GM20431 (cell line): ENCODE results near the gene CLEC20A.

Source experiments
- in situ Hi-C: fragments of 300-500 bp; cut with MseI, MboI; formaldehyde crosslinking; loops from one replicate; pipeline ENCODE4 v1.15.0; 2020; ENCODE audit warnings: low sequenced_read_pairs; ENCODE audit not compliant: unreplicated experiment

Gene CLEC20A

DNA sequence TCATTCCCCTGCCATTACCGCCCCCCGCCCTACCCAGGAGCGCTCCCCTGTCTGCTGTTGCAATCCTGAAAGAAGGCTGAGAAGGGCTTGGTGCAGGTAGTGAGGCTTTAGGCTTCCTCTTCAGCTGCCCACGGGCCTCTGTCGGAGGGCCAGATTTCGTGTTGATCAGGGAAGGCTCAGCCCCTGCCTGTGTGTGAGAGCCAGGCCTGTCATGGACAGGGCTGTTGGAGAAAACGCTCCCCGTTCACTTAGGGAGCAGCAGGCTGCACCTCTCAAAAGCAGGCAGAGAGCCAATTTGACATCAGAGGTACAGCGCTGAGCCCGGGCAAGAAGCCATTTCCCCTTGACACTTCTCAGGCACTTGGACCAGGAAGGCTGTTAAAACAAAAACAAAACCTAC lies 35.1 kb upstream of the CLEC20A start:
- in situ Hi-C loops: loop anchor here (25.0 kb wide), 2 partner anchors 230 to 830 kb away; partner anchors contain the start of gene AXDND1

DNA sequence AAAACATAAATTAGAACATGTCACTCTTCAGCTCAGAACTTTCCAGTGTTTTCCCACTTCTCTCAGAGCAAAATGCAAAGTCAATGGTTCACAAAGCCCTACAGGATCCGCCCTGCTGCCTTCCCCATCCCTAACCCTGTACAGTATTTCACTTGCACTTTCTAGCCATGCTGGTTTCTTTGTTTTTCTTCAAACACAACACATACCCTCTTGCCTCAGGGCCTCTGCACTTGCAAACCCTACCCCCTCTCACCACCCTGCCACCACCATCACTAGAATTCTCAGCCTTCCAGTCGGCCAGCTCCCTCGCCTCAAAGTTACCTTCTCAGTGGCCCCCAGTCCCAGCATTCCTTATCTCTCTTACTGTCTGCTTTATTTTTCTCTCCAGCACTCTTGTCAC lies 33.7 kb upstream of the CLEC20A start:
- in situ Hi-C loops: loop anchor here (25.0 kb wide), 2 partner anchors 232 to 832 kb away; partner anchors contain the start of gene AXDND1

DNA sequence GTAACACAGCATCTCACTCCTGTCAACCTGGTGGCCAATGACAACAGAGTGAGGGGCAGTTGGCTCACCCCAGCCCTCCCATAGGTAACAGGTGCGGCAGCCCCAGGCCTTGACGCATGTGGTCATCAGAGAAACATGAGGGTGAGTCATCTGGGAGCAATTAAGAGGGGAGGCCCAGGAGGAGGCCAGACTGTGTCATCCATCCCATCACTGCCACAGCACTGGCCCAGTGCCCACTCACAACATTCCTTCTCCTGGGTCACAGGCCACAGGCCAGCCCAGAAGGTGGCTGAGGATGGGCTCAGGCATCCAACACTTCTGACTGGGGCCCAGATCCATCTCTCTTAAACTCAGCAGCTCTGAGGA lies 33.3 kb upstream of the CLEC20A start:
- in situ Hi-C loops: loop anchor here (25.0 kb wide), 2 partner anchors 232 to 832 kb away; partner anchors contain the start of gene AXDND1

DNA sequence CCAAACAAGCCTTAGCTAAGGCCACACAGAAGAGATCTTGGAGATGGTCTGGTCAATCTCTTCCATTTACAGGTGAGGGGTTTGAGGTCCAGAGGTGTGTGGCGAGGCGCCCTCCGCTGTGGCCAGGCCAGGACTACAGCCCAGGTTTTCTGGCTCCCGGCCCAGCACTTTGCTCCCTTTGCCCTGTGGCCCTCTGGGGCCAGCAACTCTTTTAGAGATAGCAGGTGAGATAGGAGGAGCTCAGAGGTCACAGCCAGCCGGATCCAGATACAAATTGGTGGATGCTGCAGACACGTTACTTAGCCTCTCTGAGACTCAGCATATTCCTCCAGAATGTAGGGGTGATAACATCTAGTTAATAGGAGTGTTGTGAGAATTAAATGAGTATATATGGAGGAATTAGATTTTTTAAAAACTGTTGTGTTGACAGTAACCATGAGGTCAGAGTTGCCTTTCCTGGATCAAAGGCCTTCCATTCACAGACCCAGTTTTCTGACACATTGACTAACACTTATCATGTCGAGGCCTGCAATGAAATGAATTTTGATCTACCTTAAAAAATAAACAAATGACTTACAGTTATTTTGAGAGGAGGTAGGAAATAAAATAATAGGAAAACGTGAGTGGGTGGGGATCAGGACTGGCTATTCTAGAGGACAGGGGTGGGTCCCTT lies 32.7 kb upstream of the CLEC20A start:
- in situ Hi-C loops: loop anchor here (10.0 to 25.0 kb wide), 3 partner anchors 233 to 833 kb away; partner anchors contain the start of gene AXDND1

DNA sequence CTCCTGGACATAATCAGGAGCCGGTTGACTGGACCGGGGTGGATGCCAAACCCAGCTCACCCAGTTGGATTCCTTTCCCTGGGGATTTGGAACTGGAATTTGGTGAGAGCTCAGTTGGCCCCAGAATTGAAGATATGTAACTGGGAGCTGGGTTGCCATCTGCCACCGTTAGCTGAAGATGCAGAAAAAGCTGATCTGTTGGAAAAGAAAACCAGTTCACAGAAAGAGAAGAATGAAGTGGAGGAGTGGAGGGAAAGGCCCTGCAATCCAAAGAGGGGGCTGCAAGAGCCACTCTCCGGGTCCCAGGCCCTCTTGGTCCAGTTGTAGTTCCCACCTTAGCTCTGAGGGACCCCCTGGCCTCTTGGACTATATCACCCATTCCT lies 32.2 kb upstream of the CLEC20A start:
- in situ Hi-C loops: loop anchor here (10.0 to 25.0 kb wide), 3 partner anchors 233 to 833 kb away; partner anchors contain the start of gene AXDND1

DNA sequence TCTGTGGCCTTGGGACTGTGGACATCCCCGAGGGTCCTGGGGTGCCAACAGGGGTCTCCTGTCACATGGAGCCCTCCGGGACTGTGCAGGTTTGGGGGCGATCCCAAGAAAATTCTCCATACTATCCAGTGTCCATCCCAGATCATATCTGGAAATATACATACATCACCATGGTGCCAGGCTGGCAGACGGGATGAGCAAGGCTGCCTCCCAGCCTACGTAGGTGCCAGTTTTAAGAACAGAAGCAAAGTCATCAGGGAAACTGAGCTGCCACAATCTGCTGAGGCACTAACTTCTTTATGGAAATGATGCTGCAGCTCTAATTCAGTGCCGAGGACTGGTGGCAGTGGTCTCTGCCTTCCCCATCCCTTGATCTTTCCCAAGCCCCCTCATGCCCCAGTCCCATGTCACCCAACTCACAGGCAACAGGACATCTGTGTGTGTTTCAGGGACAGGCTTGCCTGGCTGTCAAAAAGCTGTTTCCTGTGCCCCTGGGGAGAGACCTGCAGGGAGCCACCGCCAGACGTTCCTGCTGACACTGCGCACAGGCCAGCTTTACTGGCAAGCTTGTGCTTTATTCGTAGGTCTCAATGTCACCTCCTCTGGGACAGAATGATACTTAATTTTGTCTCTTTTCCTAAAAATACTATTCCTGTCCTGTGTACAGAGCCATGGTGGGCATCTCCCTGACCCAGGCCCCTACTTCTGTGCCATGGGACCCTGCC lies 31.6 kb upstream of the CLEC20A start:
- in situ Hi-C loops: loop anchor here (10.0 to 25.0 kb wide), 3 partner anchors 234 to 834 kb away; partner anchors contain the start of gene AXDND1

DNA sequence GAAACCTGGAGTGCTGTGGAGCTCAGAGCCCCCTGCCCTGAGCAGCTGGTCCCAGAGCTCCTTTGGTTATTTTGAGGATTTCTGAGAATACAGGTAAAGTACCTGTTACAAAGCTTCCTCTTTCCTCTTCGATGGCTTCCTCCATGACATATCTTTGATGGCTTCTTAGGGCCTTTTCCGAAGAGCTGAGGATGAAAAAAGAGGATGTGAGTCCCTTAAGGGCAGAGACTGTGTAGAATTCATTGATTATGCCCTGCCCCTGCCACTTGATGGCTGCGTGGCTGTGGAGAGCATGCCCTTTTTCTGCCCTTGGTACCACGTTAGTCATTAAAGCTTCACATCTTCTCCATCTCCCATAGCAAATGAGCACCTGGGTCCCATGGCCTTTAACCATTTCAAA lies 30.4 kb upstream of the CLEC20A start:
- in situ Hi-C loops: loop anchor here (10.0 to 25.0 kb wide), 3 partner anchors 235 to 835 kb away; partner anchors contain the start of gene AXDND1

DNA sequence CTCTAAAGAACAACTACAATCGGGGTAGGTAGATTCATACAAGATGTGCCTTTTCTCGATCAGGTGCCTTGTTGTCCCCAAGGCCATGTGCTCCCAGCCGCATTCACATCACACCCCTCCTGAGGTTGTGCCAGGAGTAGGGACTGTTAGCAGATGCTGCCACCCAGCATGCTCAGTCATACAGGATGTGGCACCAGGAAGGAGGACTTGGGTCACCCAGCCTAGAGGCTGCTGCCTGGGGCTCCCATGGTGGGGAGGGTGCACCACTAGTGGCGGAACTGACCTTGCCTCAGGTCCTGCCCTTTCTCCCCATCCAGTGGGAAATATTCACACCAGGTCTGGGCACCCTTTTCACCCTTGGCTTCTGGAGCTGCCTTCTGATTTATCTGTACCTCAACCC lies 24.5 kb upstream of the CLEC20A start:
- in situ Hi-C loops: loop anchor here (10.0 to 25.0 kb wide), 2 partner anchors 209 to 494 kb away; no protein-coding TSS in a partner anchor

DNA sequence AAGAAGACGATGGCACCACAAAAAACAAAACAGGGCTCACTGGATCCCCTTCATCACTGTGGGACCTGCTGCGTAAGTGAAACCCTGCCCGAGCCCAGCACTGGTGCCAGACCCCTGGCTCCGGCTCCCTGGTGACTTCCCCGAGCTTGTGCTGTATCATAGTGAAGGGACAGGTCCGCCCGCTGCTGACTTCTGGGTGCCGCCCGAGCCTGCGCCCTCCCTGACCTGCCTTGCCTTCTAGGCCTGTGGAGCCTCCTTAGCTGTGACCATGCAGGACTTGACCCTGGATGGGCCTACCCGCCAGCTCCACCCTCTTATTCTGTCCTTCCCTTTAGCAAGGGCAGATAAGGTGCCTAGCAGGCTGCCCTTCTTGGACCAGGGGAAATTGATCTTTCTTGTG lies 24.0 kb upstream of the CLEC20A start:
- in situ Hi-C loops: loop anchor here (10.0 to 25.0 kb wide), 2 partner anchors 209 to 494 kb away; no protein-coding TSS in a partner anchor

DNA sequence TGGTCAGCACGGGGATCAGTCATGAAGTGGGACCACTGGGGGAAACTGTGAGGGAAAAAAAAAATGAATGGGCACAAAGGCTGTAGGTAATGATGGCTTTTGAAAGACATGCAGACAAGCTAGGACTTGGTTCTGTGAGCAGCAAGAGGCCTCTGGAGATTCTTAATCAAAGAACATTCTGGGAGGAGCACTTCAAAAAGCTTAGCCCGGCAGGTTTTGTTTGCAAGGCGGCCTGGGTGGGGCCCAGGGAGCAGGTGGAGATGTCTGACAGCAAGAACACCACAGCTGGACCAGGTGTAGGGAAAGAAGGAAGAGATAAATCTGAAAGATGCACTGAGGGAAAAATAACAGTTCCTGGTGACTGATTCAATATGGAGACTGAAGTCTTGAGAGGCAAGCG lies 22.1 kb upstream of the CLEC20A start:
- in situ Hi-C loops: loop anchor here (25.0 kb wide), 1 partner anchor 207 kb away; no protein-coding TSS in a partner anchor

DNA sequence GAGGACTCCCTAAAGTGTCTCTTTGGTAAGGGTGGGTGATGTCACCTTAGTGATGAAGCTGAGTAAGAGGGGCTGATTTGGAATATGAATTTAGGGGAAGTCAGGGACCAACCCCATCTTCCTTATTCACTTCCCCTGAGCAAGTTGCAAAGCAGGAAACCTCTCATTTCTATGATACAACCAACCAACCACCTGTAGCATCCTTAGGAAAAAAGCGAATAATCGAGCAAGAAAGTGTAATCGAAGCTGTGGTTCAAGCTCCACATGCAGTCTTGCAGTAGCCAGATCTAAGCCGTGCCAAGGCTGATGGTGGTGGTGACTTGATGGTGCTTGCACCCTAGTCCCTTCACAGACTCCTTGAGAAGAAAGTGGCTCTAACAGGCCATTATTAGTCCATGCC lies 19.3 kb upstream of the CLEC20A start:
- in situ Hi-C loops: loop anchor here (25.0 kb wide), 1 partner anchor 204 kb away; no protein-coding TSS in a partner anchor

DNA sequence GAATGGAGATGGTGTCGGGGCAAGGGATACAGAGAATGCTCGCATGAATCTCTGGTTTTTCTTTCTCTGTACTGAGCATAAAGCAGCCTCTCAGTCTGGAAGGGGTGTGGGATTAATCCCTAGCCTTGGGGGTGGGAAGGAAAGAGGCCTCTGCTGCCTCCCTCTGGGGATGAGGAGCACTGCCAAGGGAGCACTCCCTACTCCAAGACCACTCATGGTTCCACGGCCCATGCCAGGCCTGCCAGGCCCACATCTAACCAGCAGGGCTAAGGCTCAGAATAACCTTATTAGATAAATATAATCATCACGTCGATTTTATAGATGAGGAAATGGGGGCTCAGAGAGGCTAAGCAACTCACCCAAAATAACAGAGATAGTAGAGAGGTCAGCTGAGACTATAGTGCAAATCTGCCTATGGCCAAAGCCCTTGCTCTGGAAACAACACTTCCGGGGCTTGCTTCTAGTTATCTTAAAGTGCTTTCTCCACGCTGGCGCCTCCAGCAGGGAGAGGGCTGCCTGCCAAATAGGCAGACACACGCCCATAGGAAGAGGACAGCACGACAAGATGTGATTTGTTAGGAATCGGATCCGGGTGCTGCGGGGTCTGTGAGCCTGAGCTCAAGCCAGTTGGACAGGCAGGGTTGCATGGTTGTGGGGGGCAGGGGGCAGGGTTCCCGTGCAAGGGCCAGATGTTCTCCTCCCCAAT lies 16.7 kb upstream of the CLEC20A start:
- in situ Hi-C loops: loop anchor here (25.0 kb wide), 1 partner anchor 201 kb away; no protein-coding TSS in a partner anchor

DNA sequence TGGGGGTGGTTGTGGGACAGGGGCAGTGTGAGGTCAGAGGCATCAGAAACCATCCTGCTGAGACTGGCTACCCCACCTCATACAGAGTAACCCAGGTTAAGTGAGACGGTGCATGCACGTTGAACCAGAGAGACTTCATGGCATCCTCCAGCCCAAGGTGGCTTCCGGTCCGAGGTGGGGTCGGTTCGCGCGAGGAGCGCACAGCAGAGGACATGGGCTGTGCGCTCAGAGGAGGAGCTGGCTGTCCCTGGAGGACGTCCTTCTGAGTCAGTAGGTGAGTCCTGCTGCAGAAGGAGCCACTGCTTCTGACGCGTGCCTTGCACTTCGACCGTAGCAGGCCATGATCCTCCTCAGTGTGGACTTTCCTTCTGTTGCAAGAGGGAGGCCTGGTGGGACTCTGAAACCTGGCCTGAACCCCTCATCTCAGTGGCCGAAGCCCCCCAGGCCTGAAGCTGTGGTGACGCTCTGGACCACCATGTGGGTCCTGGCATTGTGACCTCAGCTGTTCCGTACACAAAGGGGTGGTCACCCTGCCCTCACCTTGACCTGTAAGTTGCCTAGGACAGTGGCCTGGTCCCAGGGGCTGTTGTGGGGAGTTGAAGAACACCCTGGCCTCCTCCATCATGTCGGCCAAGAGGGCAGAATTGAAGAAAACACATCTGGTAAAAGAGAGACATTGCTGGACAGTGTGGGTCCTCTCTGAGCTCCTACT lies 16.0 kb upstream of the CLEC20A start, which contains the start of gene TEX35:
TEX35 (plus strand) TSS at position 544 of the 712 bp plus-strand sequence; CDS start at position 624, 80 bp downstream.
- in situ Hi-C loops: loop anchor here (25.0 kb wide), 1 partner anchor 200 kb away; no protein-coding TSS in a partner anchor

DNA sequence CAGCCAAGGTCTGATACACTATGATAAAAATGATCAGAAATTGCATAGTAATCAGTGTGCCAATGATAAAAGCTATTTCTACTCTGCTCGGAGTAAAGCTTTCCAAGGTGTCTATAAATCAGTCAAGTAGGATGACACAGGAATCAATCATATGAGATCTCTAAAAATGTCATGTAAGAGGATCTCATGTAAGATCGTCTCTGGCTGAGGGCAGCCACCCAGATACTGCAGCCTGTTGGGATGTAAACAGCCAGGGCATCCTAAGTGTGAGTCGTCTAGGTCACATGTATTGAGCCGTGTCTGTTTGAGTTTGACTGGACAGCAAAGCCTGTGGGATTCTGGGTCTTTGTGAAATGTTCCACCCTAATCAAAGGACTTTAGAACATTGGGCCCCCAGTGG lies 13.4 kb upstream of the CLEC20A start:
- in situ Hi-C loops: loop anchor here (25.0 kb wide), 1 partner anchor 198 kb away; no protein-coding TSS in a partner anchor

DNA sequence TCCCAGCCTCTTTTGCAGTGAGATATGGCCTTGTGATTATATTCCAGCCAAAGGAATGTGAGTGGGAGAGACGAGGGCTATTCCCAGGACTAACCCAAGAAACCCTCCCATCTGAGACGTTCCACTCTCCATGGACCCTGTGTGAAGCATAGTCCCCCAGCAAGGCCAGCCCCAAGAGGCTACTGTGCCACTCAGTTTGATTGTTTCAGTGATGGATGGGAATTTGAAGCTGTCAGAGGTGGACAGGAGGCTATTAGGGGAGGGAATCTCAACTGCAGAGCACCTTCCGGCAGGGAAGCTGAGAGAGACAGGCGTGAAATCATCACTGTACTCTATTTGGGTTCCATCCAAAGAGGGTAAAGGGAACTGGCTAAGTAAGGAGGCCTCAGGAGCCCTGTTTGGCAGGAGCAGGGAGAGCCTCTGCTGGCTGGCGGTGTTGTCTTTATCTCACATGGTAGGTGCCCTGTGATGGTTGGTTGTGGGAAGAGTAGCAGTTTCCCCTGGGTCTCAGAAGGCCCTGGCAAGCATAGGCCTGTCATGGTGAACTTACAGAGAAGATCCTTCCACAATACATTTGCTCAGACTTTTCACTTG lies 12.7 kb upstream of the CLEC20A start:
- in situ Hi-C loops: loop anchor here (25.0 kb wide), 1 partner anchor 197 kb away; no protein-coding TSS in a partner anchor

DNA sequence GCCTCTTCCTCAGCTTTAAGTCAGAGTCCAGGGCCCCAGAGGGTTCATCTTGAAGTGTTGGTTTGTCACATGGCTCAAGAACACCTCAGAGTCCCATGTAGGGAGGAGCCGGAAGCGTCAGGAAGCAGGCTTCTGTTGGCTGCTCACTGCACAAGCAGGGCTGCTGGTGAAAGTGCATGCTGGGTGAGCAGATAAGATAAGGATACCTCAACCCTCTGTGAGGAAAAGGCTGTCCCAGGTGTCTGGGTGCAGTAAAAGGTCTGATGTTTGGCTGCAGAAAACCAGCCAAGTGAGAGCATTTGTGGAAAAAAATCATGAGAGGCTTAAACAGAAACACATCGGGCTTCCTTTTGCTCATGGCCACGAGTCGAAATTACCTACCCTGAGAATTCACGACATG lies 9.9 kb upstream of the CLEC20A start:
- in situ Hi-C loops: loop anchor here (25.0 kb wide), 1 partner anchor 194 kb away; no protein-coding TSS in a partner anchor

DNA sequence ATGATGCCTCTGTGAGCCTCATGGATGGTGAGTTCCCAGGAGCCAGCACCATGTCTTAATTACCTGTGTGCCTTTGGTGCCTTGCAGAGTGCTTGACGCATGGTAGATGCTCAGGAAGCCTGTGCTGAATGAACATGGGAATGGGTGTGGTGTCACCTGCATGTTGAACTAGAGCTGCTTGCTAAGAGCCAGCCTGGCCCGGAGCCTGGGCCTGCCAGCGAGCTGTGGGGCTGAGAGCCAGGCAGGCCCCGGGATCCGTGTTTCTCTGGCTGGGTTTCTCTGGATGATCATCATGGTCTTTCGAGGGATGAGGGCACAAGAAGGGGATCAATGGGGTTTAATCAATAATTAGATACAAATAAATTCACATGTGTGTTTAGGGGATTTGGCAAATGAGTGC lies 9.4 kb upstream of the CLEC20A start:
- in situ Hi-C loops: loop anchor here (25.0 kb wide), 1 partner anchor 194 kb away; no protein-coding TSS in a partner anchor

DNA sequence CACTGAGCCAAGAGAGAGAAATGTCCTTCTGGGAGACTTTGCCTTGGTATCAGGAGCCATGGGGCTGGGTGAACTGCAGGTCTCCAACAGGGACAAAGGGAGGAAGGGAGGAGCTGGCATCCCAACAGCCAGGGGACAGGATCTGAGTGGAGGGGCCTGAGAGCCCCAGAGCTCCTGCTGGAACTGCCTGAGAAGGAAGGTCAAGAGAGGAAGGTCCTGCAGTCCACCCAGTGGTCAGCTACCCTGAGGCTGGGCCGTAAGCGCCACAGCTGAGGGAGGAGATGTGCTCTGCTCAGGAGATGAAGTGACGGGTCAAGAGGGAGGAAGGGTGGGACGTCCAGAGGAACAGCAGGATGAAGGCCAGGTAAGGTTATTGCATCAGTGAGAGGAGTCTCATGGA lies 7.5 kb upstream of the CLEC20A start:
- in situ Hi-C loops: loop anchor here (25.0 kb wide), 1 partner anchor 192 kb away; no protein-coding TSS in a partner anchor

DNA sequence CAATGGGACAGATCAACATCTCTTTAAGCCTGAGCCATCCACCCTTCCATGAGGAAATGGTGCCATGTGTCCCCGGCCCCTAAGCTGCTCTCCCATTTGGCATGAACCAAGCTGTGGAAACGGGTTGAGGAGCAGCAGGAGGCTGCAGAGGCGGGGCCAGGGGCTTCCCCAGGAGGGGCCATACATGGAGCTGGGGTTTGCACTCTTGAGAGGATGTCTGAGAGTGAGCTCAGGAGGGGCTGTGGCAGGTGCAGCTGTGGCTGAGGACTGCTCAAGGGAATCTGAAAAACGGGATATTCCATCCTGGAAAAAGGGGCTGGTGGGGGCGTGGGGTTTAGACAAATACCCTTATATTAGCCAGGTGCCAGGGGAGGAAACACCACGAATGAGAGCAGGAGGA lies 7.1 kb upstream of the CLEC20A start:
- in situ Hi-C loops: loop anchor here (25.0 kb wide), 1 partner anchor 192 kb away; no protein-coding TSS in a partner anchor
